Glutamatergic neuron (in vitro differentiated cells): ENCODE measurements around the gene TLE1. TPM values are rescaled to one million over a fixed set of nuclear protein-coding genes. Genes with fewer than 3 reads are reported as not detected.
A peak's percentile ranks its signal among the peaks of the same experiment; 100 is the strongest.
"Not testable (repeated sequence)": the region's sequence is repeated elsewhere in the genome, so short reads cannot be mapped to it uniquely, and the experiment has no call there.

Source experiments
- DNase-seq: peaks from one replicate; pipeline ENCODE4 v3.0.0; 2022
- H3K27ac Mint-ChIP-seq: one replicate; pipeline ENCODE4 v1.8.0; 2020; ENCODE audit warnings: mild to moderate bottlenecking, mixed read lengths, inconsistent platforms; ENCODE audit not compliant: unreplicated experiment
- H3K27me3 Mint-ChIP-seq: one replicate; pipeline ENCODE4 v1.8.0; 2020; ENCODE audit warnings: mild to moderate bottlenecking, moderate library complexity, mixed read lengths, inconsistent platforms; ENCODE audit not compliant: unreplicated experiment
- H3K36me3 Mint-ChIP-seq: one replicate; pipeline ENCODE4 v1.8.0; 2020; ENCODE audit warnings: mild to moderate bottlenecking, mixed read lengths, inconsistent platforms; ENCODE audit not compliant: unreplicated experiment
- H3K4me1 Mint-ChIP-seq: one replicate; pipeline ENCODE4 v1.8.0; 2020; ENCODE audit warnings: mild to moderate bottlenecking, low read depth, mixed read lengths, inconsistent platforms; ENCODE audit not compliant: unreplicated experiment
- H3K4me3 Mint-ChIP-seq: one replicate; pipeline ENCODE4 v1.8.0; 2020; ENCODE audit warnings: mild to moderate bottlenecking, mixed read lengths, inconsistent platforms; ENCODE audit not compliant: unreplicated experiment
- H3K9me3 Mint-ChIP-seq: one replicate; pipeline ENCODE4 v1.8.0; 2020; ENCODE audit warnings: mild to moderate bottlenecking, moderate library complexity, mixed read lengths, inconsistent platforms; ENCODE audit not compliant: unreplicated experiment
- CTCF ChIP-seq: fragments of 200-600 bp; sonication (generic); IDR thresholded peaks from one replicate; pipeline ENCODE4 v1.5.0; 2021; ENCODE audit not compliant: partially characterized antibody, unreplicated experiment
- total RNA-seq: library from RNA; stranded (reverse); fragmentation: NEBNext Ultra II Directional; extraction: Animal tissue kit (Norgen Biotek cat#: 25700); gene quantifications from one replicate; pipeline ENCODE4 v1.2.1, GENCODE V29; 2021; ENCODE audit not compliant: unreplicated experiment

The TLE1 gene
- total RNA-seq, 1 donor from 2014 or later, result 345 TPM

- Mint-ChIP-seq H3K9me3 (peaks cover 14% of the 10 kb centered on the region), H3K27ac (no peak overlapping the region), H3K4me3 (no peak overlapping the region), H3K4me1 (peaks cover 37% of the 10 kb centered on the region), H3K27me3 (peaks cover 14% of the 10 kb centered on the region), H3K36me3 (peaks cover 20% of the 10 kb centered on the region)
- no peak for TF ChIP-seq CTCF
- DNase-seq, result no peak
Observed at GRCh38 chr9:81608289-81608657, 81.1 kb downstream of the TLE1 start.

DNA sequence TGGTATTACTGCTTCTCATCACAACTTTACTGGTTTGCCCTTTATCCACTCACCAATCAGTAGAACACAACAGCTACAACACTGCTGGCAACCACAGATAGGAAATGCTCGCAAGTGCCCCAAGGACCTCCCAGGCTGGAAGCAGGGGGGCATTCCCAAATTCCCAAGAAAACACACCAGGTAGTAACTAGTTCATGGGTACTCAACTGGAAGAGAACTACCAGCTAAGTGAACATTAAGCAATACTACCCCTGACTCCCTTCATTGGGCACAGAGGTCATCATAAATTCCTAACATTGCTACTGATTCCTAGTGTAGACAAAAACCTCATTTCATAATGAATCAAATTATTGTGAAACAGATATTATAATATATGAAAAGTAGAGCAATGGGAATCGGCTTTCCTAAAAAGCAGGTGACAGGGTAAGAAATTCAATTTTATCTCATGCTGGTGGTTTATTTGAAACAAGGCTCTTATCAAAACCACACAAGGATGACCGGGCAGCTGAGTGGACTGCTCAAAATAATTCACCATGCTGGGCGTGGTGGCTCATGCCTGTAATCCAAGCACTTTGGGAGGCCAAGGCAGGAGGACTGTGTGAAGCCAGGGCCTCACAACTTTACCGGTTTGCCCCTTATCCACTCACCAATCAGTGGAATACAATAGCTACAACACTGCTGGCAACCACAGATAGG is 81.6 kb downstream of the TLE1 start:
- Mint-ChIP-seq H3K4me1 (peaks cover 33% of the 10 kb centered on the region), H3K9me3 (peaks cover 14% of the 10 kb centered on the region), H3K4me3 (no peak overlapping the region), H3K36me3 (peaks cover 20% of the 10 kb centered on the region), H3K27me3 (peaks cover 14% of the 10 kb centered on the region), H3K27ac (peak overlapping the region; percentile 83)
- no peak for TF ChIP-seq CTCF
- DNase-seq, result no peak

- H3K4me3 Mint-ChIP-seq, H3K27ac Mint-ChIP-seq, DNase-seq: not testable (repeated sequence)
- Mint-ChIP-seq H3K4me1 (peaks cover 33% of the 10 kb centered on the region), H3K9me3 (peaks cover 11% of the 10 kb centered on the region), H3K27me3 (peaks cover 15% of the 10 kb centered on the region), H3K36me3 (peaks cover 25% of the 10 kb centered on the region)
Observed at GRCh38 chr9:81606261-81606660, 83.1 kb downstream of the TLE1 start.

DNA sequence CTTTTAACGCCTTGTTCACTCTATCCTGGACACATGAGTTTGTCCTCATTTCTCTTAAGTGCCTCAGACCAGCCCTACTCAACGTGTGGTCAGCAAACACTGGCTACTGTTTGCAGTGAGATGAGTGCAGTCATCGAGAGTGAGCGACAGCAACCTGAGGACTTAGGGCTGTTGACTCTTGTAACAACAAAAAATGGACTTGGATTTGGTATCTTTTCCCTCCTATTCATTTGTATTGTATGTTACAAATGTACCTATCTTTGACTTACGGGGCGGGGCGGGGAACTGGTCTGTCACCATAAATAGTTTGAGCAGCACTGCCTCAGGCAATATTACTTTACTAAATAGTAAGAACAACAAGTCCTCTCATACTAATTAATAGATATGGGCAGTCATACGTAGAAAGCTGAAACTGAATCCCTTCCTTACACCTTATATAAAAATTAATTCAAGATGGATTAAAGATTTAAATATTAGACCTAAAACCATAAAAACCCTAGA is 84.1 kb downstream of the TLE1 start:
- H3K27me3 Mint-ChIP-seq, result peaks cover 12% of the 10 kb centered on the region
- H3K9me3 Mint-ChIP-seq, result peaks cover 7% of the 10 kb centered on the region
- peaks cover 24% of the 10 kb centered on the region for H3K4me1 Mint-ChIP-seq
- TF ChIP-seq CTCF, result no peak
- peak overlapping the region; percentile 56 for H3K27ac Mint-ChIP-seq
- peaks cover 28% of the 10 kb centered on the region for H3K36me3 Mint-ChIP-seq
- no peak for DNase-seq
- no peak overlapping the region for H3K4me3 Mint-ChIP-seq

- peaks cover 11% of the 10 kb centered on the region for H3K27me3 Mint-ChIP-seq
- peak overlapping the region; percentile 56 for H3K27ac Mint-ChIP-seq
- peaks cover 28% of the 10 kb centered on the region for H3K36me3 Mint-ChIP-seq
- no peak for TF ChIP-seq CTCF
- H3K4me1 Mint-ChIP-seq, result peaks cover 18% of the 10 kb centered on the region
- no peak for DNase-seq
- H3K4me3 Mint-ChIP-seq, result no peak overlapping the region
- H3K9me3 Mint-ChIP-seq, result peaks cover 7% of the 10 kb centered on the region
Observed at GRCh38 chr9:81604306-81605169, 84.8 kb downstream of the TLE1 start.
